ENCODE results near the gene FLNC.
A peak's percentile ranks its signal among the peaks of the same experiment; 100 is the strongest.

FLNC gene

GRCh38 chr7:128838981-128839731 lies 8.9 kb downstream of the FLNC start:
- in situ Hi-C loops (cut with HindIII; ENCODE audit: low pct_ligation_motif_present, low sequenced_read_pairs): no loop called here
- H3K36me3 ChIP-seq (replicated peaks): peaks cover 92% of the 10 kb centered on the region

DNA sequence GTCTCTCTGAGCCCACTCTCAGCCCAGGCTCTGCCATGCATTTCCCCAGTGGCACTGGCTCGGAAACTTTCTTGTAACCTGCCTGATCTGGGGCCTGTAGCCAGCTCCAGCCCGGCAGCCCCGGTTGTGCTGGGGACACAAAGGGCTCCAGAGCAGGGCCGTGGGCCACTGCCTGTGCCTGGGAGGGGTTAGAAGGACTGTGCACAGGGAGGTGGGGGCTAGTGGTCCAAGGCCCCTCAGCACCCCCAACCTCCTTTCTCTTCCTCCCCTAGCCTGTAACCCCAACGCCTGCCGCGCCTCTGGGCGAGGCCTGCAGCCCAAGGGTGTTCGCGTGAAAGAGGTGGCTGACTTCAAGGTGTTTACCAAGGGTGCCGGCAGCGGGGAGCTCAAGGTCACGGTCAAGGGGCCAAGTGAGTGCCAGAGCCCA lies 9.6 kb downstream of the FLNC start:
- no peaks in the 10 kb centered on the region for H3K27me3 ChIP-seq (replicated peaks)
- in situ Hi-C loops (cut with HindIII; ENCODE audit: low pct_ligation_motif_present, low sequenced_read_pairs): no loop called here
- no peak overlapping the region for H3K4me3 ChIP-seq (ENCODE audit: low read depth, low read length)
- H3K27ac ChIP-seq: no peak overlapping the region
- peaks cover 96% of the 10 kb centered on the region for H3K36me3 ChIP-seq (replicated peaks)
- TF ChIP-seq, protein P1, sequence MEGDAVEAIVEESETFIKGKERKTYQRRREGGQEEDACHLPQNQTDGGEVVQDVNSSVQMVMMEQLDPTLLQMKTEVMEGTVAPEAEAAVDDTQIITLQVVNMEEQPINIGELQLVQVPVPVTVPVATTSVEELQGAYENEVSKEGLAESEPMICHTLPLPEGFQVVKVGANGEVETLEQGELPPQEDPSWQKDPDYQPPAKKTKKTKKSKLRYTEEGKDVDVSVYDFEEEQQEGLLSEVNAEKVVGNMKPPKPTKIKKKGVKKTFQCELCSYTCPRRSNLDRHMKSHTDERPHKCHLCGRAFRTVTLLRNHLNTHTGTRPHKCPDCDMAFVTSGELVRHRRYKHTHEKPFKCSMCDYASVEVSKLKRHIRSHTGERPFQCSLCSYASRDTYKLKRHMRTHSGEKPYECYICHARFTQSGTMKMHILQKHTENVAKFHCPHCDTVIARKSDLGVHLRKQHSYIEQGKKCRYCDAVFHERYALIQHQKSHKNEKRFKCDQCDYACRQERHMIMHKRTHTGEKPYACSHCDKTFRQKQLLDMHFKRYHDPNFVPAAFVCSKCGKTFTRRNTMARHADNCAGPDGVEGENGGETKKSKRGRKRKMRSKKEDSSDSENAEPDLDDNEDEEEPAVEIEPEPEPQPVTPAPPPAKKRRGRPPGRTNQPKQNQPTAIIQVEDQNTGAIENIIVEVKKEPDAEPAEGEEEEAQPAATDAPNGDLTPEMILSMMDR (IDR thresholded peaks at IDR 0.05; ENCODE audit: low read depth, low read length, missing control alignments): no peak
- DNase-seq: no peak

More at GRCh38 chr7:128838981-128839731, 8.9 kb downstream of the FLNC start:
- Histone ChIP-seq H3K4me3 (ENCODE audit: low read depth, low read length) (no peak overlapping the region), H3K27me3 (replicated peaks) (no peaks in the 10 kb centered on the region), H3K27ac (no peak overlapping the region)
- TF ChIP-seq, protein P1 (IDR thresholded peaks at IDR 0.05; ENCODE audit: low read depth, low read length, missing control alignments): no peak
- no peak for DNase-seq

- no peak for DNase-seq
- in situ Hi-C loops (cut with HindIII; ENCODE audit: low pct_ligation_motif_present, low sequenced_read_pairs): no loop called here
- H3K27me3 ChIP-seq (replicated peaks): no peaks in the 10 kb centered on the region
- H3K27ac ChIP-seq: no peak overlapping the region
- TF ChIP-seq, protein P1 (IDR thresholded peaks at IDR 0.05; ENCODE audit: low read depth, low read length, missing control alignments): no peak
- H3K36me3 ChIP-seq (replicated peaks): peaks cover 96% of the 10 kb centered on the region
- H3K4me3 ChIP-seq (ENCODE audit: low read depth, low read length): no peak overlapping the region
Measured at GRCh38 chr7:128840326-128841170, 10.3 kb downstream of the FLNC start.

GRCh38 chr7:128841171-128841690 lies 11.0 kb downstream of the FLNC start:
- Histone ChIP-seq H3K4me3 (ENCODE audit: low read depth, low read length) (no peak overlapping the region), H3K36me3 (replicated peaks) (peaks cover 95% of the 10 kb centered on the region), H3K27me3 (replicated peaks) (no peaks in the 10 kb centered on the region), H3K27ac (no peak overlapping the region)
- TF ChIP-seq, protein P1 (IDR thresholded peaks at IDR 0.05; ENCODE audit: low read depth, low read length, missing control alignments): no peak
- DNase-seq: no peak
- in situ Hi-C loops (cut with HindIII; ENCODE audit: low pct_ligation_motif_present, low sequenced_read_pairs): no loop called here

GRCh38 chr7:128841921-128842673 lies 11.9 kb downstream of the FLNC start:
- in situ Hi-C loops (cut with HindIII; ENCODE audit: low pct_ligation_motif_present, low sequenced_read_pairs): no loop called here
- H3K4me3 ChIP-seq (ENCODE audit: low read depth, low read length): no peak overlapping the region

More at GRCh38 chr7:128841921-128842673, 11.9 kb downstream of the FLNC start:
- peaks cover 96% of the 10 kb centered on the region for H3K36me3 ChIP-seq (replicated peaks)
- peak; percentile 36 for DNase-seq
- no peaks in the 10 kb centered on the region for H3K27me3 ChIP-seq (replicated peaks)
- TF ChIP-seq, protein P1 (IDR thresholded peaks at IDR 0.05; ENCODE audit: low read depth, low read length, missing control alignments): peak; percentile 81
- no peak overlapping the region for H3K27ac ChIP-seq
